GM10847 (cell line): ENCODE data around the gene ZMPSTE24.

ENCODE experiments used
- POLR2A ChIP-seq: IDR thresholded peaks from 2 replicates; pipeline ENCODE4 v1.6.1; 2011; ENCODE audit not compliant: insufficient read length; ENCODE audit errors: extremely low read depth

Gene ZMPSTE24

GRCh38 chr1:40308036-40308727 is 50.1 kb downstream of the ZMPSTE24 start:
- TF ChIP-seq POLR2A, result no peak

- no peak for TF ChIP-seq POLR2A
Observed at GRCh38 chr1:40309374-40310128, 51.5 kb downstream of the ZMPSTE24 start.

GRCh38 chr1:40310129-40310461 is 52.1 kb downstream of the ZMPSTE24 start:
- TF ChIP-seq POLR2A, result no peak

GRCh38 chr1:40310983-40311642 is 53.1 kb downstream of the ZMPSTE24 start:
- TF ChIP-seq POLR2A, result no peak

- no peak for TF ChIP-seq POLR2A
Observed at GRCh38 chr1:40311692-40312091, 53.7 kb downstream of the ZMPSTE24 start.

GRCh38 chr1:40312238-40313205 is 54.5 kb downstream of the ZMPSTE24 start:
- no peak for TF ChIP-seq POLR2A

GRCh38 chr1:40313329-40313957 is 55.4 kb downstream of the ZMPSTE24 start:
- no peak for TF ChIP-seq POLR2A

GRCh38 chr1:40313958-40314720 is 56.1 kb downstream of the ZMPSTE24 start:
- TF ChIP-seq POLR2A, result no peak

GRCh38 chr1:40314721-40315238 is 56.7 kb downstream of the ZMPSTE24 start:
- TF ChIP-seq POLR2A, result no peak

- no peak for TF ChIP-seq POLR2A
Observed at GRCh38 chr1:40315239-40315794, 57.3 kb downstream of the ZMPSTE24 start.

- no peak for TF ChIP-seq POLR2A
Observed at GRCh38 chr1:40315795-40316594, 58.0 kb downstream of the ZMPSTE24 start.

GRCh38 chr1:40316595-40317393 is 58.8 kb downstream of the ZMPSTE24 start, which contains the start of gene COL9A2:
Gene COL9A2 (minus strand): TSS chr1:40317286. CDS start chr1:40317197, 89 bp downstream.
- TF ChIP-seq POLR2A, result no peak
